HepG2 (cell line): ENCODE data around the gene MEX3A. TPM values are rescaled to one million over a fixed set of nuclear protein-coding genes. Genes with fewer than 3 reads are reported as not detected.
A peak's percentile ranks its signal among the peaks of the same experiment; 100 is the strongest.

Experiments
- BORCS8-MEF2B ChIP-seq: sonication (generic); formaldehyde crosslinking; IDR thresholded peaks from 2 replicates; pipeline ENCODE4 v1.8.0; 2022; ENCODE audit warnings: mild to moderate bottlenecking, missing genetic modification reagents
- MYNN ChIP-seq: sonication (generic); formaldehyde crosslinking; IDR thresholded peaks from 2 replicates; pipeline ENCODE4 v1.4.0; 2020; ENCODE audit warnings: mild to moderate bottlenecking, low read depth, missing genetic modification reagents
- NR1H2 ChIP-seq: sonication (generic); formaldehyde crosslinking; IDR thresholded peaks from 2 replicates; pipeline ENCODE4 v1.8.1; 2022; ENCODE audit warnings: low read depth, missing genetic modification reagents, borderline replicate concordance
- RORA ChIP-seq: sonication (generic); formaldehyde crosslinking; IDR thresholded peaks from 2 replicates; pipeline ENCODE4 v1.5.0; 2020; ENCODE audit warnings: mild to moderate bottlenecking, missing genetic modification reagents, moderate library complexity
- SIX1 ChIP-seq: sonication (generic); formaldehyde crosslinking; IDR thresholded peaks from 2 replicates; pipeline ENCODE4 v1.4.0; 2020; ENCODE audit warnings: missing genetic modification reagents, borderline replicate concordance
- TBX3 ChIP-seq: fragments of 450-650 bp; IDR thresholded peaks from 2 replicates; pipeline ENCODE4 v1.6.1; 2017; ENCODE audit warnings: antibody characterized with exemption, mild to moderate bottlenecking, inconsistent platforms, borderline replicate concordance
- YY1 ChIP-seq: IDR thresholded peaks from 2 replicates; pipeline ENCODE4 v1.6.1; 2011; ENCODE audit warnings: low read length, low read depth, moderate library complexity, mild to moderate bottlenecking; ENCODE audit not compliant: insufficient read depth, insufficient replicate concordance
- ZNF143 ChIP-seq: sonication (generic); formaldehyde crosslinking; IDR thresholded peaks from 2 replicates; pipeline ENCODE4 v1.4.0; 2020; ENCODE audit warnings: missing genetic modification reagents
- ZNF605 ChIP-seq: sonication (generic); formaldehyde crosslinking; IDR thresholded peaks from 2 replicates; pipeline ENCODE4 v1.8.0; 2022; ENCODE audit warnings: mild to moderate bottlenecking, missing genetic modification reagents
- ZNF709 ChIP-seq: sonication (generic); formaldehyde crosslinking; IDR thresholded peaks from 2 replicates; pipeline ENCODE4 v1.5.0; 2020; ENCODE audit warnings: mild to moderate bottlenecking, missing genetic modification reagents
- polyA plus RNA-seq, 8 experiments: library from polyadenylated mRNA; depleted of rRNA in 3 of 8; stranded (reverse) in 7 of 8; unstranded in 1 of 8; fragments of >200 nt; fragmentation: Illumina TruSeq in 4 of 8; extraction: Trizol in 4 of 8; gene quantifications; 2 replicates each; pipeline versions ENCODE4 v1.2.1 to v1.2.3, GENCODE V29; 2011 to 2016; ENCODE audit warnings: low read depth in 4 of 8, missing spikeins in 1 of 8, mixed read lengths in 1 of 8; ENCODE audit not compliant: insufficient read depth in 1 of 8
- total RNA-seq, 5 experiments: library from RNA; depleted of rRNA; stranded (reverse); fragments of >200 nt; fragmentation: Illumina TruSeq; extraction: Trizol; gene quantifications; 2 replicates each; pipeline ENCODE4 v1.2.3, GENCODE V29; 2016; ENCODE audit warnings: low read depth in 1 of 5
- TF ChIP-seq, protein P1 (sequence below): sonication (generic); formaldehyde crosslinking; IDR thresholded peaks from 2 replicates; pipeline ENCODE4 v1.9.0; 2021; ENCODE audit warnings: missing genetic modification reagents, borderline replicate concordance
- TF ChIP-seq, protein P2 (sequence below): sonication (generic); formaldehyde crosslinking; IDR thresholded peaks from 2 replicates; pipeline ENCODE4 v1.8.0; 2022; ENCODE audit warnings: missing genetic modification reagents, low read depth, mild to moderate bottlenecking, borderline replicate concordance
- TF ChIP-seq, protein P3 (sequence below): sonication (generic); formaldehyde crosslinking; IDR thresholded peaks from 2 replicates; pipeline ENCODE4 v1.8.0; 2022; ENCODE audit warnings: mild to moderate bottlenecking, missing genetic modification reagents, moderate library complexity
- TF ChIP-seq, protein P4 (sequence below): sonication (generic); formaldehyde crosslinking; IDR thresholded peaks from 2 replicates; pipeline ENCODE4 v1.5.1; 2020; ENCODE audit warnings: missing genetic modification reagents, mild to moderate bottlenecking, borderline replicate concordance
- TF ChIP-seq, protein P5 (sequence below): sonication (generic); formaldehyde crosslinking; IDR thresholded peaks from 2 replicates; pipeline ENCODE4 v1.4.0; 2020; ENCODE audit warnings: low read depth, mild to moderate bottlenecking, missing genetic modification reagents
- TF ChIP-seq, protein P6 (sequence below): sonication (generic); formaldehyde crosslinking; IDR thresholded peaks from 2 replicates; pipeline ENCODE4 v1.9.0; 2021; ENCODE audit warnings: missing genetic modification reagents, mild to moderate bottlenecking, borderline replicate concordance

Gene MEX3A
- total and polyA plus RNA-seq, 2 of the 13 experiments (the other 11 are each of a cell fraction or from before 2014, with no cell fraction given): 7.6 to 9.1 TPM

DNA sequence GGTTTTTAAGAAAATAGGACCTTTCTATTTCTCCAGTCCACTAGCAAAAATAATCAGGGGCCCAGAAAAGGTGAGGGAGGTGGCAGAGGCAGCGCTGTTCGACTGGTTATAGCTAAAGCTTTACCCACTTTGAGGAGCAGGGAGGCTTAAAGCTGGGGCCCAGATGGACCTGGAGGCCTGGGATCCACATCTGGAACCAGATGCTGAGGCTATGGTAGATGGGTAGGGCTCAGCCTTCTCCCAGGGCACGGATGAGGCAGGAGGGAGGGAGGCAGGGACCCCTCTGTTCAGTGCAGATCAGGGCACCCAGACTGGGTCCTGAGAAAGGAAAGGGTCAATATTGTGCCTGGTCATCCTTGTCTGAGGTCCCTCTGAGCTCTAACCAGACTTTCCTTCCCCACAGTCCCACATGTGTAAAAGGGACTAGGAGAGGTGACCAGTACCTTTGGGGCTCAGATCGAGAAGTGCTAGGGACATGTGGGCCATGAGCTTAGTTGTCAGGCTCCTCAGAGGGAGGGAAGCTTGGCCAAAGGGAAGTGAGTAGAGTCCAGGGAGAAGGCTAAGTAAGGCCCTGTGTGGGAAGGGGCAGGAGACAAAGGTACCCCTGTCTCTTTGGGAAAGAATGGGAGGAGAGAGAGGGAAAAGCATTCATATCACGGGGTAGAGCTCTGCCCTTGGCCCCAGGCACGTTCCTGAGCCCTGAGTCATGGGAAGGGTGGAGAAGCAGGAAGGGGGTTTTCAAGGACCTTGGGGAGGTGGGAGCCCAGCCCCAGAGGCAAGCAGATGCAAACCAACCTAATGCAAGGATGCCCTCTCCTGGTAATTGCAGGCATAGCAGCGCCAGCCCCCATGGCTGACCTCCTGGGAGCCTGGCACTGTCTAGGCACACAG lies 47.7 kb upstream of the MEX3A start (continued):
- TF ChIP-seq, protein P1, sequence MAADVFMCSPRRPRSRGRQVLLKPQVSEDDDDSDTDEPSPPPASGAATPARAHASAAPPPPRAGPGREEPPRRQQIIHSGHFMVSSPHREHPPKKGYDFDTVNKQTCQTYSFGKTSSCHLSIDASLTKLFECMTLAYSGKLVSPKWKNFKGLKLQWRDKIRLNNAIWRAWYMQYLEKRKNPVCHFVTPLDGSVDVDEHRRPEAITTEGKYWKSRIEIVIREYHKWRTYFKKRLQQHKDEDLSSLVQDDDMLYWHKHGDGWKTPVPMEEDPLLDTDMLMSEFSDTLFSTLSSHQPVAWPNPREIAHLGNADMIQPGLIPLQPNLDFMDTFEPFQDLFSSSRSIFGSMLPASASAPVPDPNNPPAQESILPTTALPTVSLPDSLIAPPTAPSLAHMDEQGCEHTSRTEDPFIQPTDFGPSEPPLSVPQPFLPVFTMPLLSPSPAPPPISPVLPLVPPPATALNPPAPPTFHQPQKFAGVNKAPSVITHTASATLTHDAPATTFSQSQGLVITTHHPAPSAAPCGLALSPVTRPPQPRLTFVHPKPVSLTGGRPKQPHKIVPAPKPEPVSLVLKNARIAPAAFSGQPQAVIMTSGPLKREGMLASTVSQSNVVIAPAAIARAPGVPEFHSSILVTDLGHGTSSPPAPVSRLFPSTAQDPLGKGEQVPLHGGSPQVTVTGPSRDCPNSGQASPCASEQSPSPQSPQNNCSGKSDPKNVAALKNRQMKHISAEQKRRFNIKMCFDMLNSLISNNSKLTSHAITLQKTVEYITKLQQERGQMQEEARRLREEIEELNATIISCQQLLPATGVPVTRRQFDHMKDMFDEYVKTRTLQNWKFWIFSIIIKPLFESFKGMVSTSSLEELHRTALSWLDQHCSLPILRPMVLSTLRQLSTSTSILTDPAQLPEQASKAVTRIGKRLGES (CRISPR knock-in tag): no peak
- TF ChIP-seq, protein P2, sequence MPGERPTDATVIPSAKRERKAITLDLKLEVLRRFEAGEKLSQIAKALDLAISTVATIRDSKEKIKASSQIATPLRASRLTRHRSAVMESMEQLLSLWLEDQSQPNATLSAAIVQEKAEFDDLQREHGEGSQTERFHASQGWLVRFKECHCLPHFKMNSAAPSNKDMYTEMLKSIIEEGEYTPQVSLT (CRISPR knock-in tag): no peak
- no peak for TF ChIP-seq SIX1 (CRISPR knock-in tag)
- no peak for TF ChIP-seq MYNN (CRISPR knock-in tag)
- no peak; the same call in 1 of the 2 replicates for TF ChIP-seq ZNF143
- TF ChIP-seq, protein P3, sequence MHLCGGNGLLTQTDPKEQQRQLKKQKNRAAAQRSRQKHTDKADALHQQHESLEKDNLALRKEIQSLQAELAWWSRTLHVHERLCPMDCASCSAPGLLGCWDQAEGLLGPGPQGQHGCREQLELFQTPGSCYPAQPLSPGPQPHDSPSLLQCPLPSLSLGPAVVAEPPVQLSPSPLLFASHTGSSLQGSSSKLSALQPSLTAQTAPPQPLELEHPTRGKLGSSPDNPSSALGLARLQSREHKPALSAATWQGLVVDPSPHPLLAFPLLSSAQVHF (CRISPR knock-in tag): no peak
- 0 out of 2 replicates have a peak, but pooled peaks have one; percentile 24 for TF ChIP-seq TBX3
- TF ChIP-seq, protein P4, sequence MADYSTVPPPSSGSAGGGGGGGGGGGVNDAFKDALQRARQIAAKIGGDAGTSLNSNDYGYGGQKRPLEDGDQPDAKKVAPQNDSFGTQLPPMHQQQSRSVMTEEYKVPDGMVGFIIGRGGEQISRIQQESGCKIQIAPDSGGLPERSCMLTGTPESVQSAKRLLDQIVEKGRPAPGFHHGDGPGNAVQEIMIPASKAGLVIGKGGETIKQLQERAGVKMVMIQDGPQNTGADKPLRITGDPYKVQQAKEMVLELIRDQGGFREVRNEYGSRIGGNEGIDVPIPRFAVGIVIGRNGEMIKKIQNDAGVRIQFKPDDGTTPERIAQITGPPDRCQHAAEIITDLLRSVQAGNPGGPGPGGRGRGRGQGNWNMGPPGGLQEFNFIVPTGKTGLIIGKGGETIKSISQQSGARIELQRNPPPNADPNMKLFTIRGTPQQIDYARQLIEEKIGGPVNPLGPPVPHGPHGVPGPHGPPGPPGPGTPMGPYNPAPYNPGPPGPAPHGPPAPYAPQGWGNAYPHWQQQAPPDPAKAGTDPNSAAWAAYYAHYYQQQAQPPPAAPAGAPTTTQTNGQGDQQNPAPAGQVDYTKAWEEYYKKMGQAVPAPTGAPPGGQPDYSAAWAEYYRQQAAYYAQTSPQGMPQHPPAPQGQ (CRISPR knock-in tag): no peak
- peak; percentile 60 for TF ChIP-seq YY1
- TF ChIP-seq, protein P5, sequence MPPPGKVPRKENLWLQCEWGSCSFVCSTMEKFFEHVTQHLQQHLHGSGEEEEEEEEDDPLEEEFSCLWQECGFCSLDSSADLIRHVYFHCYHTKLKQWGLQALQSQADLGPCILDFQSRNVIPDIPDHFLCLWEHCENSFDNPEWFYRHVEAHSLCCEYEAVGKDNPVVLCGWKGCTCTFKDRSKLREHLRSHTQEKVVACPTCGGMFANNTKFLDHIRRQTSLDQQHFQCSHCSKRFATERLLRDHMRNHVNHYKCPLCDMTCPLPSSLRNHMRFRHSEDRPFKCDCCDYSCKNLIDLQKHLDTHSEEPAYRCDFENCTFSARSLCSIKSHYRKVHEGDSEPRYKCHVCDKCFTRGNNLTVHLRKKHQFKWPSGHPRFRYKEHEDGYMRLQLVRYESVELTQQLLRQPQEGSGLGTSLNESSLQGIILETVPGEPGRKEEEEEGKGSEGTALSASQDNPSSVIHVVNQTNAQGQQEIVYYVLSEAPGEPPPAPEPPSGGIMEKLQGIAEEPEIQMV (CRISPR knock-in tag): peak; percentile 88
- no peak for TF ChIP-seq BORCS8-MEF2B (CRISPR knock-in tag)
- peak; percentile 89 for TF ChIP-seq ZNF605 (CRISPR knock-in tag)
- peak; percentile 80; the same call in 1 of the 2 replicates for TF ChIP-seq ZNF709 (CRISPR knock-in tag)
- no peak for TF ChIP-seq RORA (CRISPR knock-in tag)
- TF ChIP-seq, protein P6, sequence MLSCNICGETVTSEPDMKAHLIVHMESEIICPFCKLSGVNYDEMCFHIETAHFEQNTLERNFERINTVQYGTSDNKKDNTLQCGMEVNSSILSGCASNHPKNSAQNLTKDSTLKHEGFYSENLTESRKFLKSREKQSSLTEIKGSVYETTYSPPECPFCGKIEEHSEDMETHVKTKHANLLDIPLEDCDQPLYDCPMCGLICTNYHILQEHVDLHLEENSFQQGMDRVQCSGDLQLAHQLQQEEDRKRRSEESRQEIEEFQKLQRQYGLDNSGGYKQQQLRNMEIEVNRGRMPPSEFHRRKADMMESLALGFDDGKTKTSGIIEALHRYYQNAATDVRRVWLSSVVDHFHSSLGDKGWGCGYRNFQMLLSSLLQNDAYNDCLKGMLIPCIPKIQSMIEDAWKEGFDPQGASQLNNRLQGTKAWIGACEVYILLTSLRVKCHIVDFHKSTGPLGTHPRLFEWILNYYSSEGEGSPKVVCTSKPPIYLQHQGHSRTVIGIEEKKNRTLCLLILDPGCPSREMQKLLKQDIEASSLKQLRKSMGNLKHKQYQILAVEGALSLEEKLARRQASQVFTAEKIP (CRISPR knock-in tag): no peak
- TF ChIP-seq NR1H2: no peak
